GM12878 (cell line): ENCODE measurements around the gene RDM1. TPM values are rescaled to one million over a fixed set of nuclear protein-coding genes. Genes with fewer than 3 reads are reported as not detected.

Source experiments
- ATAC-seq: fragments of 200-7000 bp; cut with Tn5 transposase; 3 replicates; pipeline ENCODE4 v1.9.1; 2020; ENCODE audit warnings: mild to moderate bottlenecking, moderate library complexity
- BruUV-seq: library from RNA; stranded (reverse); fragments of 400-500 nt; replicated peaks from 2 replicates; lab custom pipeline; 2021; lab: Mats Ljungman, UMichigan
- CTCF ChIA-PET: fragments of 300-600 bp; sonication (Branson Sonifier 250); formaldehyde crosslinking; extraction: SDS; loops from one replicate; lab custom pipeline; 2021; ENCODE audit warnings: inconsistent platforms; lab: Yijun Ruan, JAX
- POLR2A ChIA-PET: fragments of 350-600 bp; formaldehyde crosslinking; extraction: SDS; loops from one replicate; lab custom pipeline; 2021; ENCODE audit warnings: inconsistent platforms; lab: Charles Lee
- RAD21 ChIA-PET: fragments of 300-600 bp; sonication (Branson Sonifier 250); formaldehyde crosslinking; loops from one replicate; lab custom pipeline; 2023; ENCODE audit warnings: antibody characterized with exemption; ENCODE audit not compliant: unreplicated experiment; lab: Charles Lee
- SMC1A ChIA-PET: fragments of 300-600 bp; sonication (Branson Sonifier 250); formaldehyde crosslinking; loops from one replicate; lab custom pipeline; 2023; ENCODE audit not compliant: unreplicated experiment, uncharacterized antibody; lab: Charles Lee
- DNase-seq: peaks from one replicate; pipeline ENCODE4 v3.0.0-alpha.2; 2011; ENCODE audit warnings: low read depth, low spot score
- FAIRE-seq: peaks from 3 replicates; lab custom pipeline; 2011; peaks lifted over from hg19 to GRCh38; lab: Jason Lieb, UNC
- H2AFZ ChIP-seq: 2 replicates; pipeline ENCODE4 v1.6.0; 2011; ENCODE audit warnings: low read depth, low read length, control low read depth; ENCODE audit not compliant: control insufficient read depth
- H3K27ac ChIP-seq: 2 replicates; pipeline ENCODE4 v1.5.1; 2011; ENCODE audit warnings: control low read depth; ENCODE audit not compliant: control insufficient read depth, insufficient read depth
- H3K27me3 ChIP-seq, 2 experiments: replicated peaks in 1 of 2; 2 replicates each; pipeline versions ENCODE4 v1.6.0 to v1.6.1; 2011; ENCODE audit warnings: low read length in 1 of 2; ENCODE audit not compliant: control insufficient read depth in 2 of 2, insufficient read depth in 2 of 2
- H3K36me3 ChIP-seq, 2 experiments: 2 replicates each; pipeline ENCODE4 v1.5.1; 2011; ENCODE audit warnings: low read length in 1 of 2; ENCODE audit not compliant: control insufficient read depth in 2 of 2, insufficient read depth in 2 of 2
- H3K4me1 ChIP-seq: 2 replicates; pipeline ENCODE4 v1.6.1; 2011; ENCODE audit warnings: mild to moderate bottlenecking, low read length, moderate library complexity, mixed read lengths; ENCODE audit not compliant: control insufficient read depth, insufficient read depth
- H3K4me2 ChIP-seq: 2 replicates; pipeline ENCODE4 v1.6.0; 2011; ENCODE audit warnings: control low read depth; ENCODE audit not compliant: control insufficient read depth, insufficient read depth
- H3K4me3 ChIP-seq: fragments of 200-600 bp; sonication (generic); 2 replicates; pipeline ENCODE4 v1.5.1; 2016
- H3K79me2 ChIP-seq: 2 replicates; pipeline ENCODE4 v1.6.0; 2011; ENCODE audit warnings: low read length; ENCODE audit not compliant: control insufficient read depth, insufficient read depth
- H3K9ac ChIP-seq: 2 replicates; pipeline ENCODE4 v1.8.0; 2011; ENCODE audit warnings: low read length, control low read depth, mixed read lengths; ENCODE audit not compliant: control insufficient read depth, insufficient read depth
- H3K9me3 ChIP-seq: replicated peaks from 3 replicates; pipeline ENCODE4 v1.5.1; 2011; ENCODE audit warnings: mild to moderate bottlenecking, low read length; ENCODE audit not compliant: control insufficient read depth, insufficient read depth
- H4K20me1 ChIP-seq: 2 replicates; pipeline ENCODE4 v1.6.0; 2011; ENCODE audit not compliant: control insufficient read depth, insufficient read depth
- CBX3 ChIP-seq: fragments of 200-600 bp; sonication (generic); IDR thresholded peaks from 2 replicates; pipeline ENCODE4 v1.6.1; 2016; ENCODE audit warnings: low read depth, borderline replicate concordance
- DPF2 ChIP-seq: fragments of 450-650 bp; IDR thresholded peaks from 2 replicates; pipeline ENCODE4 v1.6.1; 2017; ENCODE audit warnings: mild to moderate bottlenecking
- IRF5 ChIP-seq: fragments of 450-650 bp; IDR thresholded peaks from 2 replicates; pipeline ENCODE4 v1.6.1; 2017; ENCODE audit warnings: borderline replicate concordance
- LARP7 ChIP-seq: fragments of 450-650 bp; IDR thresholded peaks from 2 replicates; pipeline ENCODE4 v1.6.1; 2017; ENCODE audit warnings: mild to moderate bottlenecking
- MAX ChIP-seq: IDR thresholded peaks from 2 replicates; pipeline ENCODE4 v1.6.1; 2012; ENCODE audit warnings: low read depth, low read length, improper control_type of control experiment
- MTA3 ChIP-seq: IDR thresholded peaks from 2 replicates; pipeline ENCODE4 v1.6.1; 2012; ENCODE audit warnings: low read length, inconsistent platforms, borderline replicate concordance
- NR2C2 ChIP-seq: IDR thresholded peaks from 2 replicates; pipeline ENCODE4 v1.6.1; 2011; ENCODE audit warnings: borderline replicate concordance, low read depth; ENCODE audit not compliant: control insufficient read depth, insufficient read length
- PBX3 ChIP-seq: IDR thresholded peaks from 2 replicates; pipeline ENCODE4 v1.6.1; 2011; ENCODE audit warnings: mild to moderate bottlenecking, low read depth, low read length, moderate library complexity; ENCODE audit not compliant: insufficient replicate concordance
- RBBP5 ChIP-seq: fragments of 200-600 bp; sonication (generic); conservative IDR thresholded peaks from 2 replicates; pipeline ENCODE4 v1.6.1; 2016
- STAT3 ChIP-seq: IDR thresholded peaks from 2 replicates; pipeline ENCODE4 v1.6.1; 2011; ENCODE audit warnings: low read depth, low read length, improper control_type of control experiment
- SUPT20H ChIP-seq: IDR thresholded peaks from 2 replicates; pipeline ENCODE4 v1.6.1; 2011; ENCODE audit warnings: low read depth, mild to moderate bottlenecking, low read length, moderate library complexity, borderline replicate concordance; ENCODE audit not compliant: control insufficient read depth
- SUZ12 ChIP-seq: fragments of 200-600 bp; sonication (generic); IDR thresholded peaks from one replicate; pipeline ENCODE4 v1.6.1; 2018; ENCODE audit warnings: antibody characterized with exemption, mild to moderate bottlenecking; ENCODE audit not compliant: unreplicated experiment
- YBX1 ChIP-seq: fragments of 450-650 bp; IDR thresholded peaks from 2 replicates; pipeline ENCODE4 v1.6.1; 2016; ENCODE audit warnings: antibody characterized with exemption
- ZNF592 ChIP-seq: fragments of 450-650 bp; IDR thresholded peaks from 2 replicates; pipeline ENCODE4 v1.6.1; 2017; ENCODE audit warnings: mild to moderate bottlenecking, moderate library complexity
- WGBS: methylation state at CpG from one replicate; pipeline ENCODE4 v1.1.6; 2016; ENCODE audit warnings: low lambda C conversion rate; ENCODE audit not compliant: insufficient replicate concordance, insufficient coverage; ENCODE audit errors: missing lambda C conversion rate; 5-methylcytosine and 5-hydroxymethylcytosine counted together
- in situ Hi-C: fragments of 300-500 bp; cut with MboI; formaldehyde crosslinking; loops from 9 replicates; pipeline ENCODE4 v1.14.3; 2018; ENCODE audit warnings: mixed read lengths
- intact Hi-C: fragments of 100-400 bp; cut with micrococcal nuclease; formaldehyde crosslinking; loops from one replicate; pipeline ENCODE4 v1.14.2; 2022; ENCODE audit not compliant: unreplicated experiment
- polyA plus RNA-seq, 11 experiments: library from polyadenylated mRNA; depleted of rRNA in 4 of 11; unstranded in 6 of 11; stranded (reverse) in 5 of 11; fragments of >200 nt; fragmentation: Nextera tagmentation in 4 of 11; fragmentation: Illumina TruSeq in 1 of 11; extraction: Ambion mirVana in 4 of 11; extraction: Trizol in 1 of 11; gene quantifications; 1 replicate in 1 of 11; 2 replicates in 10 of 11; pipeline versions ENCODE4 v1.2.1 to v1.2.3, GENCODE V29; 2011 to 2016; ENCODE audit warnings: inconsistent platforms in 2 of 11, missing spikeins in 2 of 11, low read depth in 1 of 11
- total RNA-seq, 4 experiments: library from RNA; depleted of rRNA in 3 of 4; stranded (reverse); fragments of >200 nt in 3 of 4; fragmentation: Illumina TruSeq in 1 of 4; extraction: Trizol in 1 of 4; gene quantifications; 2 replicates each; pipeline versions ENCODE4 v1.2.1 to v1.2.3, GENCODE V29; 2013 to 2021

Gene RDM1
- total and polyA plus RNA-seq, 10 of the 15 experiments (the other 5 are each of a cell fraction or from before 2014, with no cell fraction given): 5.7 to 18.4 (median 10.7) TPM

GRCh38 chr17:35876534-35876933, 54.0 kb downstream of the RDM1 start (continued):
- TF ChIP-seq IRF5 (no peak), CBX3 (no peak), MAX (no peak), MTA3 (no peak)
- TF ChIP-seq, all 136 proteins: peak for 0

GRCh38 chr17:35875800-35876139, 54.8 kb downstream of the RDM1 start:
- FAIRE-seq: no peak
- ATAC-seq: no peak; the same call in 1 of the 3 replicates
- H3K9ac ChIP-seq: no peak overlapping the region
- H3K27ac ChIP-seq: peak overlapping the region; percentile 34; the same call in 1 of the 2 replicates
- H3K79me2 ChIP-seq: no peaks in the 10 kb centered on the region
- H3K9me3 ChIP-seq: no peaks in the 10 kb centered on the region
- SMC1A ChIA-PET: interaction anchor here (0.9 to 14.1 kb wide), 15 partner anchors 10 to 207 kb away, joined by 3 to 155 read pairs (median 5); no protein-coding TSS in a partner anchor
- 73% methylated on average over 3 of the region's 3 CpGs for WGBS
- H3K4me2 ChIP-seq: no peak overlapping the region
- DNase-seq: no peak
- no peaks in the 10 kb centered on the region for H3K36me3 ChIP-seq
- no peaks in the 10 kb centered on the region for H4K20me1 ChIP-seq
- H3K4me1 ChIP-seq: peaks cover 27% of the 10 kb centered on the region
- RAD21 ChIA-PET: interaction anchor here (1.0 to 7.0 kb wide), 5 partner anchors 17 to 31 kb away, joined by 3 to 125 read pairs (median 5); no protein-coding TSS in a partner anchor
- in situ Hi-C loops: no loop called here
- POLR2A ChIA-PET: interaction anchor here (0.8 to 3.4 kb wide), 8 partner anchors 12 to 612 kb away, joined by 3 to 33 read pairs (median 4); partner anchors contain the start of gene RDM1
- CTCF ChIA-PET: interaction anchor here (0.7 to 2.5 kb wide), 14 partner anchors 14 to 274 kb away, joined by 3 to 11 read pairs (median 4); partner anchors contain the start of gene TAF15
- H3K27me3 ChIP-seq: no peaks in the 10 kb centered on the region
- H3K4me3 ChIP-seq: no peak overlapping the region
- H2AFZ ChIP-seq: peak overlapping the region; percentile 53
- intact Hi-C loops: no loop called here
- no TSS peak for BruUV-seq
- TF ChIP-seq ZNF592: no peak
- no peak for TF ChIP-seq LARP7
- TF ChIP-seq RBBP5: no peak
- TF ChIP-seq SUZ12: no peak
- TF ChIP-seq SUPT20H: no peak
- TF ChIP-seq PBX3: no peak
- no peak for TF ChIP-seq NR2C2
- TF ChIP-seq YBX1: no peak
- TF ChIP-seq MTA3: no peak
- 0 out of 2 replicates have a peak, but pooled peaks have one; percentile 12 for TF ChIP-seq DPF2
- TF ChIP-seq STAT3: no peak
